Measurements from ENCODE around the gene CYRIA.

The CYRIA gene

DNA sequence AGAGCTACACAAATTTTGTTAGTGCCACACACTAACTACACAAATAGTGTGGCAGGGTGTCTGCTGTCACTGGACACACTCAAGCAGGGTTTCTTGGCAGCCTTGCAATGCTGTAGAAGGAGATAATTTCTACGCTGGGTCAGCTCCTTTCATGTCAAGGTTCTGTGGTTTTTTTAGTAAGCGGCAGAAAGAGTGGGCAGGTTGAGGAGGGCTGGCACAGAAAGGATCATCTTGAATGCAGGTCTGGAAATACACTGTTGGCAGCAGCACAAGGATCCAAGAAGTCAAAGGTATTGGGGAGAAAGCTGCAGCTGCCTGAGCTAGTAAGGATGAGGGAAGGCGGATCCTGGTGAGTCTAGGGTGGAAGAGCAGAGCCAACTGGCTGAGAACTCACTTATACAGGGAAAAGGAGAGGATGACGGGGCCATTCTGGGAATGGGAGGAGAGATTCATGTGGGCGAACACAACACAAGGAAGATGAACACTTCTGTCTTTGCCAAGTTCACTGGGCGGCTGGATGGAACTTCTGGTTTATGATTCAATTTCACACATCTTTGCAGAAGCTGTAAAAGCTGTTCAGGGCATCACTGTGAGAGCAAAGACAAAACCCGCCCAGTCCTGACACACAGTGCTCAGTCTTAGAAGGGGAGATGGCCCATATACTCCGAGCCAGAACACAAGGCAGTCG lies 16.9 kb upstream of the CYRIA start:
- H3K27me3 Mint-ChIP-seq, result peaks cover 7% of the 10 kb centered on the region

DNA sequence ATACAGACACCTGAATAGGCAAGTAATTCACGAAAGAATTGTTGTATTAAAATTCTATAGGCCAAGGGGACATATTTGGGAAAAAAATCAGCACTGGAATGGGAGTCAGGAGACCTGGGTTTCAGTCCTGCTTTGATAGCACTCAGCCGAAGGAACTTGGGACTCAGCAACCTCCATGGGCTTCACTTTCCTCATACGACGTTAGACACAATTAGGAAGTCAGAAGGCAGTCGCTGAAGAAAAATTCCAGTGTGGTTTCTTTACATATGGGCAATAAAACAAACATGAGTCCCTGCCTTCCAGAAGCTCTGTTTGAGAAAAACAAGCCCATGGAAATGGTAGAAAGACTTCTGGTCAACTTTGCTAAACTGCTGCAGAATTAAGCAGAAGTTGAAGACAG lies 15.1 kb upstream of the CYRIA start:
- Mint-ChIP-seq H3K27me3 (peaks cover 7% of the 10 kb centered on the region), H3K4me3 (no peak overlapping the region), H3K4me1 (no peaks in the 10 kb centered on the region), H3K9me3 (peaks cover 4% of the 10 kb centered on the region), H3K27ac (no peak overlapping the region), H3K36me3 (no peaks in the 10 kb centered on the region)
- DNase-seq, result no peak
- CTCF ChIA-PET, result no interaction called here

More for the DNA sequence above, 16.9 kb upstream of the CYRIA start:
- H3K27ac Mint-ChIP-seq, result no peak overlapping the region
- H3K4me1 Mint-ChIP-seq, result no peaks in the 10 kb centered on the region
- CTCF ChIA-PET, result no interaction called here
- H3K36me3 Mint-ChIP-seq, result no peaks in the 10 kb centered on the region
- H3K4me3 Mint-ChIP-seq, result no peak overlapping the region
- H3K9me3 Mint-ChIP-seq, result peaks cover 4% of the 10 kb centered on the region
- no peak for DNase-seq

DNA sequence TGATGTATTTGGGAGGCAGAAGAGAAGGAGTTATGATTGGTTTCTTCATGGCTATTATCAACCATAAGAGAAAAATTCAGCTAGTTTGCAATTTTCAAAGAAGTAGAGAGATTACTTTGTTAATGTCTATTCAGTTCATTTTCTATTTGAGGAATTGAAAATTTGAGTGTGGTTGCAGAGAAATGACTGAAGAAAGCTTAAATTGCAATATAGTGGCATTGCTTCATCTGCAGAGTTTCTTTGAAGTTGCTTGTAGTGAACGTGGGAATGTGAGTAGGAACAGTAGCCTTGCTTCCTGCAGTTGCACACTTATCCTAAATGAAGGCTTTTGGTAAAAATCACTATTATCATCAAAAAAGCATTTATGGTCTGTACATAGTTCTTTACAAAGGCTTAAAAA lies 14.7 kb upstream of the CYRIA start:
- Mint-ChIP-seq H3K4me3 (no peak overlapping the region), H3K27ac (no peak overlapping the region), H3K9me3 (peaks cover 4% of the 10 kb centered on the region), H3K27me3 (peaks cover 3% of the 10 kb centered on the region), H3K36me3 (no peaks in the 10 kb centered on the region), H3K4me1 (no peaks in the 10 kb centered on the region)
- CTCF ChIA-PET, result no interaction called here
- no peak for DNase-seq

DNA sequence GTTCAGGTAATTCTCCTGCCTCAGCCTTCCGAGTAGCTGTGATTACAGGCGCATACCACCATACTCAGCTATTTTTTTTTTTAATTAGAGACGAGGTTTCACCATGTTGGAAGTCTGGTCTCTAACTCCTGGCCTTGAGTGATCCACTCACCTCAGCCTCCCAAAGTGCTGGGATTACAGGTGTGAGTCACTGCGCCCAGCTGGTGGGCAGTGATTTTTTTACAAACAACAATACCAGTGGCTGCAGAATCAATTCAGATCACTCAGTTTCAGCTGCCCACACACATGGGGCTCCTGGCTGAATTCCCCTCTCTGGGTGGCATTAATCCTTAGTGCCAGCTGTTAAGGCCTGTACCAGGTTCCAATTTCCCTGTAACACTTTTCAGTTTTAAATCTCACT lies 13.3 kb upstream of the CYRIA start:
- Mint-ChIP-seq H3K4me3 (no peak overlapping the region), H3K9me3 (peaks cover 4% of the 10 kb centered on the region), H3K4me1 (no peaks in the 10 kb centered on the region), H3K27ac (no peak overlapping the region), H3K27me3 (peaks cover 2% of the 10 kb centered on the region), H3K36me3 (no peaks in the 10 kb centered on the region)
- CTCF ChIA-PET, result no interaction called here
- no peak for DNase-seq

DNA sequence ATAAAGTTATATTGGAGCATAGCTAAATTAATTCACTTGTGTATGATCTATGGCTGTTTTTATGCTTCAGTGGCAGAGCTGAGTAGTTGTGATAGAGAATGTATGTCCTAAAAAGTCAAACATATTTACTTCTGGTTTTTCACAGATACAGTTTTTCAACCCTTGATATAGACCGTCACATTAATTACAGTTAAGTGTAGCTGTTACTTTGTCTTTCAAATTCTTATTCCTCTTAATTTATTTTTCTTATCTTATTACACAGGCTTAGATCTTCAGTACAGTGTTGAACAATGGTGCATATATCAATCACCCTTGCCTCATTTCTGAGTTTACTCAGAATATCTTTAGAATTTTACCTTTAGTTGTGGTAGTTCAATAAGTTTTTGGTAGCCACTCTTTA lies 12.2 kb upstream of the CYRIA start:
- Mint-ChIP-seq H3K36me3 (no peaks in the 10 kb centered on the region), H3K4me3 (no peak overlapping the region), H3K4me1 (no peaks in the 10 kb centered on the region), H3K9me3 (peaks cover 4% of the 10 kb centered on the region), H3K27me3 (no peaks in the 10 kb centered on the region), H3K27ac (no peak overlapping the region)
- no peak for DNase-seq
- CTCF ChIA-PET, result no interaction called here

DNA sequence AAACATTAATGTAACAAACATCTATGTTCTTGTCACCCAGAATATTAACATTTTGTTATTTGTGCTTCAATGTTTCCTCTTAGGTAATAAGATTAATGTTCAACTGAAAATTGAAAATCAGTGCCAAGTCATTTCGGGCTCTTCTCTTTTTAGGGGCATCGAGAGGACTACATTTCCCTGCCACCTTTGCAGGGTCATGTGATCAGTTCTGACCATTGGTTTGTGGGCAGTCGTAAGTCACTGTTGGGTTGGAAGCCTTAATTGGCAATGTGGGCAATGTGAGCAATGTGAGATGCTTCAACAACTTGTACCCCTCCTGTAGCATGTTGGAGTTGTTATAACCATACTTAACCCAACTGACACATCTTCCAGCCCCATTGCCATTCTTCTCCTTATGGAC lies 10.1 kb upstream of the CYRIA start:
- H3K9me3 Mint-ChIP-seq, result peaks cover 4% of the 10 kb centered on the region
- H3K4me3 Mint-ChIP-seq, result no peak overlapping the region
- CTCF ChIA-PET, result no interaction called here
- no peaks in the 10 kb centered on the region for H3K36me3 Mint-ChIP-seq
- no peak overlapping the region for H3K27ac Mint-ChIP-seq
- DNase-seq, result no peak
- H3K27me3 Mint-ChIP-seq, result peaks cover 8% of the 10 kb centered on the region
- no peaks in the 10 kb centered on the region for H3K4me1 Mint-ChIP-seq

DNA sequence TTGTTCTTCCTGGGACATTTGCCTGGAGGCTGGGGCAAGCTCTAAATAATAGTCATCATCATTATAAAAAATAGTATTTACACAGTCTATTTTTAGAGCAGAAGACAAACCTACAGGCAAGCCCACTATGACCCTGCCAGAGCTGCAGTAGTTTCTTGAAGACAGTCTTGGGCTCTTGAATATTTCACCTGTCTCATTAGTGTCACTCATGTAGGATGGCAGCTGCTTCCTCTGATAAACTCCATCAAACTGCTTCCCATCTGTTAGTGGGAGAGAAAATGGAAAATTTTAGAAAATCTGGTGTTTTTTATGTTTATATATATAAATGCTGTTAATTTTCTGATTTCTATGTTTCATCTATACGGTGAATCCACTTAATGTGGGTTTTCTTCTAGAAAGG lies 8.5 kb upstream of the CYRIA start:
- Mint-ChIP-seq H3K27me3 (peaks cover 12% of the 10 kb centered on the region), H3K36me3 (no peaks in the 10 kb centered on the region), H3K4me1 (no peaks in the 10 kb centered on the region), H3K27ac (no peak overlapping the region), H3K9me3 (peaks cover 4% of the 10 kb centered on the region), H3K4me3 (no peak overlapping the region)
- CTCF ChIA-PET, result no interaction called here
- DNase-seq, result no peak

DNA sequence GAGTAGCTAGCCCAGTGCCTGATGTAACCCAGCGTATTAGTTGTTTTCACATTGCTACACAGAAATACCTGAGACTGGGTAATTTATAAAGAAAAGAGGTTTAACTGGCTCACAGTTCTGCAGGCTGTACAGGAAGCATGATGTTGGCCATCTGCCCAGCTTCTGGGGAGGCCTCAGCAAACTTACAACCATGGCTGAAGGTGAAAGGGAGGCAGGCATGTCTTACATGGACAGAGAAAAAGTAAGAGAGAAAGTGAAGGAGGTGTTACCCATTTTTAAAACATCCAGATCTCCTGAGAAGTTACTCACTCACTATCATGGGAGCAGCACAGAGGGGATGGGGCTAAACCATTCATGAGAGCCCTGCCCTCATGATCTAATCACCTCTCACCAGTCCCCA lies 6.1 kb upstream of the CYRIA start:
- no peak overlapping the region for H3K4me3 Mint-ChIP-seq
- no peak for DNase-seq
- no peak overlapping the region for H3K27ac Mint-ChIP-seq
- no peaks in the 10 kb centered on the region for H3K4me1 Mint-ChIP-seq
- H3K36me3 Mint-ChIP-seq, result no peaks in the 10 kb centered on the region
- CTCF ChIA-PET, result no interaction called here
- H3K27me3 Mint-ChIP-seq, result peaks cover 31% of the 10 kb centered on the region
- no peaks in the 10 kb centered on the region for H3K9me3 Mint-ChIP-seq

DNA sequence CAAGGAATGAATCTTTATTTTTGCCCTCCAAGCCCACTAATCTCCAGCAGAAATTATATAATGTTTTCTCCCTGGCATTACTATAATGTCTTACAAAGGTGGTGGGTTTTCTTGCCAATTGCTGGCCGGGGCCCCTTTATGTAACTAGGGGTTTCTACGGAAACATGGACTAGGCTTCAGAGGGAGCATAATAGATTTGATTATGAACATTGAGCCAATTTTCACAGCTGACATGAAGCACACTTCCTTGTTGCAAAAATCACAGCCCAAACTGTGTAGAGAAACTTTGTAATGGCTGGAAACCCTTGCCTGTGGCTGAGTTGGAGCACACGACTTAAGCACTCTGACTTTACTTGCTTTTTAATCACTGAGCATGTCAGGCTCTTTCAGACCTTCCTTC lies 3.8 kb upstream of the CYRIA start:
- DNase-seq, result no peak
- H3K27me3 Mint-ChIP-seq, result peaks cover 53% of the 10 kb centered on the region
- CTCF ChIA-PET, result no interaction called here
- no peak overlapping the region for H3K27ac Mint-ChIP-seq
- no peaks in the 10 kb centered on the region for H3K36me3 Mint-ChIP-seq
- peaks cover 15% of the 10 kb centered on the region for H3K4me1 Mint-ChIP-seq
- no peak overlapping the region for H3K4me3 Mint-ChIP-seq
- H3K9me3 Mint-ChIP-seq, result no peaks in the 10 kb centered on the region

DNA sequence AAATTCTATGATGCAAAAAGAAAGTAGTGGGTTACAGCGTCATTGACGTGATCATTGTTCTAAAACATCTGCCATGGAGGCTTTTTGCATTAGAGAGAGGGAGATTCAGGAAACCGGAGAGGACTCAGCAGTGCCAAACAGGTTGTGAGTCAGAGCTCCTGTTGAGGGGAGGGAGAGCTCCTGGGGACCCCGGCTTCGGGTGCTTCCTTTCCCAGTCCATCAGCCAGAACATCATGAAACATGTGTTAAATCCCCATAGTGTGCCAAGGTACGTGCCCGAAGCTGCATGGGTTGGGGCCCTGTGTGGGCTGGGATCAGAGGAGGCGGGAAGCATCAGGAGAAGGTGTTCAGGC lies 791 bp upstream of the CYRIA start:
- Mint-ChIP-seq H3K4me1 (peaks cover 18% of the 10 kb centered on the region), H3K9me3 (no peaks in the 10 kb centered on the region), H3K27ac (no peak overlapping the region), H3K27me3 (peaks cover 61% of the 10 kb centered on the region), H3K4me3 (peak overlapping the region; percentile 56), H3K36me3 (no peaks in the 10 kb centered on the region)
- peak; percentile 23 for DNase-seq
- CTCF ChIA-PET, result no interaction called here

DNA sequence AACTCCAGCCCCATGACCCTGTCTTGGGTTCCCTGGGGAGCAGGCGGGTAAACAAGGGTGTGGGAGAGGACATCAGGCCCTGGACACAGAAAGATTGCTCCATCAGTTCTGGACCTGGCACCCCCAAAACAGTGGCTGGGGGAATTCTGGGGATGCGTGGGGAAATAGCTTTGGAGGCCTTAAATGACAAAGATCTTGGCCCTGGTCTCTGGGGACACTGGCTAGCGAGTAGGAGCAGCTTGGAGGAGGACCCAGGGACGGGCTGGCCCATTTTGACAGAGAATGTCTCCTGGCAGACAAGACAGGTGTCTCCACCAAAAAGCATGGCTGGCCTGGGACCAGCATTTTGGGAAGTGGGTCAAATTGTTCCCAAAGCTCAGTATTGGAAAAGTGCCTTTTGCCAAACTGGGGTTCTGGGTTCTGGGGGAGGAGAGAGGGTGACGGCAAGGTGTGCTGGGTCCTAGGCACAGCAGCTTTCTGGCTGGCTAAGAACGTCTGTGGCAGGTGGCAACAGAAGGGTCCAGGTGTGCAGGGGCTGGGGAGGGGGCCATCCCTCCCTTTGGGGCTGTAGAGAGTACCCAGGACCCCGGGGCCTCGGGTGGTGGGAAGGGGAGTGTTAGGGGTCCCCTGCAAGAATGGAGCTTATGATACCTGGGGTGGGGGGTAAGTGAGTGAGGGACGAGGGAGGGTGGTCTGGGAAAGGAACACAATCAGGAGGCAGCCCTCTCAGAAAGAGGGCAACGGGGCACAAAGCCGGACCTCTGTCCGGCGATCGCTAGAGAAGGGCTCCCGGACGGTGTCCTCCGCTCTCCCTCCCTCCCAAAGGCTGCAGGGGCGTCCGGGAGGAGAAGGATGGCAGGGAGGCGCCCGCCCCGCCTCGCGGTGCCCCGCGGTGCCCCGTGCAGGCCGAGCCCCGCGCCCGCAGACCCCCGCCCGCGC lies 556 bp downstream of the CYRIA start:
- DNase-seq, result no peak
- Mint-ChIP-seq H3K27me3 (peaks cover 64% of the 10 kb centered on the region), H3K36me3 (no peaks in the 10 kb centered on the region), H3K9me3 (no peaks in the 10 kb centered on the region), H3K4me3 (peak overlapping the region; percentile 60), H3K27ac (no peak overlapping the region), H3K4me1 (peaks cover 18% of the 10 kb centered on the region)
- CTCF ChIA-PET, result interaction anchor here (0.8 to 1.5 kb wide), 2 partner anchors 44 to 92 kb away, joined by 3 read pairs; no protein-coding TSS in a partner anchor

DNA sequence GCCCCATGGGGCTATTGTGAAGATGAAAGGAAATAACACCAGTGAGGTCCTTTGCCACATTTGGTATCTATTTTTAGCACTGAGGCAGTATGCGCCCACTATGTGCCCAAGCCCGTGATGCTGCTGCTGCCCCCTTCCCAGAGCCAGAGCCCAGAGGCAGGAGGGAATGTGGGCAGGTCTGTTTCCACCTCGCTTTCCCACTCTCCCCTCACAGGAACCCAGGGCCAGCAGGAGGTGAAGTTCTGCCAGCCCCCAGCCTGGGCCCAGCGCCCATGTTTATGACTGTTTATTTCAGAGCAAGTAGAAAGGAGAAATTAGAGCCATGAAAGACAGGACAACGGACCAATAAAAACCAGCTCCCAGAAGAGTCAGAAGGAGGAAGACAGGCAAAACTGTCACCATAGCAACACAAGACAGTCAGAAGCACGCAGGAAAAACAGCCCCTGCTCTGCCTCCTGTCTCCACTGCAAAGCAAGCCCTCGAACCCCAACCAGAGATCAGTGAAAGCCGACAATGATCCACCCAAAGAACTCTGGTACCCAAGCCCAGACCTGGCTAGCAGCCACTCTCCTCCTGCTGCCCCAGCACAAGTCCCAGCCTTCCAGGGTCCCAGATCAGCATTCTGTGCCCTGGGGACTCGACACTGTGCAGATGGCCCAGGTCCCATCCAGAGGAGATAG lies 1.4 kb downstream of the CYRIA start:
- Mint-ChIP-seq H3K4me1 (peaks cover 18% of the 10 kb centered on the region), H3K27me3 (peaks cover 68% of the 10 kb centered on the region), H3K9me3 (no peaks in the 10 kb centered on the region), H3K27ac (no peak overlapping the region), H3K4me3 (peak overlapping the region; percentile 60), H3K36me3 (no peaks in the 10 kb centered on the region)
- no peak for DNase-seq
- CTCF ChIA-PET, result interaction anchor here (1.5 kb wide), 1 partner anchor 43 kb away, joined by 3 read pairs; no protein-coding TSS in a partner anchor

DNA sequence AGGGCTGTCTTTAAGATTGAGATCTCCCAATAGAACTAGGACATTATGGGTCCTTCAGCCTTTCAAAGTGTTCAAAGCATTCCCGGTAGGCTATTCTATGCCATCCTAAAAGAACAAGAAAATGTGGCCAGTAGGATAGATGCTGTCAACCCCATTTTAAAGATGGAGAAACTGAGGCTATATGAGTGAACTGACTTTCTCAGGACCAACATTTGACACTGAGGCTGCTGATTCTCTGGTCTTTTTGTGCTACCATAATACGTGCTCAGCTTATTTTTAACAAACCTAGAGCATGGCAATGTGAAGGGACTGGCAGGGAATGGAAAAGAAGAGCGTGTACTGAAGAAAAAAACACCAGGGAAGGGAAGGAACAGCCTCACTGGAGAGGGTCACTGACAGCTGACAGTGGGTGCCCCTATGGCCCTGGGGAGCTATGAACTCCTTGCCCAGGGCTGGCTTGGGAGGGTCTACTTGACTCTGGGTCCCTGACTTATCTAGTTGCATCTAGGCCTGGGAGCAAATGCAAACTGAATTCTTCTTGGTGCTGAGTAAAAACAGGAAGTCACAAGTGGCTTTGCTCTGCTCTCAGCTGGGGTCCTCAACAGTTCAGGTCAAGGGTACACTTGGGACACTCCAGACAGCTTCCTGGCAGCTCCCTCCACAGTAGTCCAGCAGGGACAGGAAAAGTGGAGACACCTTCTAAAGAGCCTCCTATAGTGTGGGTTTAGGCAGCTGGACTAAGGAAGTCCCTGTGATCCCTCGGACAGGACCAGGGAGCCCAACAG lies 2.3 kb downstream of the CYRIA start:
- DNase-seq, result no peak
- no peaks in the 10 kb centered on the region for H3K9me3 Mint-ChIP-seq
- peaks cover 18% of the 10 kb centered on the region for H3K4me1 Mint-ChIP-seq
- CTCF ChIA-PET, result interaction anchor here (0.7 to 1.5 kb wide), 2 partner anchors 42 to 89 kb away, joined by 3 read pairs; no protein-coding TSS in a partner anchor
- H3K4me3 Mint-ChIP-seq, result no peak overlapping the region
- peaks cover 67% of the 10 kb centered on the region for H3K27me3 Mint-ChIP-seq
- no peak overlapping the region for H3K27ac Mint-ChIP-seq
- H3K36me3 Mint-ChIP-seq, result no peaks in the 10 kb centered on the region
